HL-60/S4 treated with phorbol 12-myristate 13-acetate at 8.2 ng/mL for 4 days and 3 days (cell line): ENCODE results near the gene PNPLA2.

Source experiments
- in situ Hi-C: fragments of 300-500 bp; cut with MboI; formaldehyde crosslinking; loops from 2 replicates; pipeline ENCODE4 v1.15.0; 2022; ENCODE audit warnings: low sequenced_read_pairs

The PNPLA2 gene

GRCh38 chr11:815675-816432, 2.9 kb upstream of the PNPLA2 start:
- in situ Hi-C loops, result no loop called here

GRCh38 chr11:816433-816779, 2.3 kb upstream of the PNPLA2 start:
- in situ Hi-C loops, result no loop called here

- in situ Hi-C loops, result no loop called here
These were observed 616 bp downstream of the PNPLA2 start for GRCh38 chr11:819129-819931.

GRCh38 chr11:819943-820649, 1.4 kb downstream of the PNPLA2 start:
- in situ Hi-C loops, result no loop called here

- in situ Hi-C loops, result no loop called here
These were observed 2.2 kb downstream of the PNPLA2 start for GRCh38 chr11:820655-821511.

GRCh38 chr11:821512-822371, 3.0 kb downstream of the PNPLA2 start:
- in situ Hi-C loops, result no loop called here

- in situ Hi-C loops, result no loop called here
These were observed 5.0 kb downstream of the PNPLA2 start for GRCh38 chr11:823441-824291.

- in situ Hi-C loops, result no loop called here
These were observed 5.7 kb downstream of the PNPLA2 start for GRCh38 chr11:824292-824880.

GRCh38 chr11:824942-825341, 6.2 kb downstream of the PNPLA2 start:
- in situ Hi-C loops, result no loop called here

GRCh38 chr11:825366-826226, 6.9 kb downstream of the PNPLA2 start:
- in situ Hi-C loops, result no loop called here

- in situ Hi-C loops, result no loop called here
These were observed 7.5 kb downstream of the PNPLA2 start for GRCh38 chr11:826227-826621.

- in situ Hi-C loops, result no loop called here
These were observed 8.1 kb downstream of the PNPLA2 start for GRCh38 chr11:826836-827145.

- in situ Hi-C loops, result no loop called here
These were observed 8.6 kb downstream of the PNPLA2 start for GRCh38 chr11:827146-827896.

GRCh38 chr11:827897-828192, 9.1 kb downstream of the PNPLA2 start, which contains the start of gene CRACR2B:
CRACR2B (plus strand) TSS chr11:827919; CDS start chr11:828608, 689 bp downstream.
- in situ Hi-C loops, result no loop called here

GRCh38 chr11:828506-829175, 9.9 kb downstream of the PNPLA2 start:
- in situ Hi-C loops, result no loop called here

- in situ Hi-C loops, result no loop called here
These were observed 10.6 kb downstream of the PNPLA2 start for GRCh38 chr11:829176-829846.
